CD4-positive, alpha-beta T cell treated with Interleukin-17A for 1 hour (primary cell): ENCODE measurements around the gene TMEFF2.
A peak's percentile ranks its signal among the peaks of the same experiment; 100 is the strongest.

ENCODE experiments used
- DNase-seq: peaks from one replicate; pipeline ENCODE4 v3.0.0-alpha.2; 2020

TMEFF2 gene

DNA sequence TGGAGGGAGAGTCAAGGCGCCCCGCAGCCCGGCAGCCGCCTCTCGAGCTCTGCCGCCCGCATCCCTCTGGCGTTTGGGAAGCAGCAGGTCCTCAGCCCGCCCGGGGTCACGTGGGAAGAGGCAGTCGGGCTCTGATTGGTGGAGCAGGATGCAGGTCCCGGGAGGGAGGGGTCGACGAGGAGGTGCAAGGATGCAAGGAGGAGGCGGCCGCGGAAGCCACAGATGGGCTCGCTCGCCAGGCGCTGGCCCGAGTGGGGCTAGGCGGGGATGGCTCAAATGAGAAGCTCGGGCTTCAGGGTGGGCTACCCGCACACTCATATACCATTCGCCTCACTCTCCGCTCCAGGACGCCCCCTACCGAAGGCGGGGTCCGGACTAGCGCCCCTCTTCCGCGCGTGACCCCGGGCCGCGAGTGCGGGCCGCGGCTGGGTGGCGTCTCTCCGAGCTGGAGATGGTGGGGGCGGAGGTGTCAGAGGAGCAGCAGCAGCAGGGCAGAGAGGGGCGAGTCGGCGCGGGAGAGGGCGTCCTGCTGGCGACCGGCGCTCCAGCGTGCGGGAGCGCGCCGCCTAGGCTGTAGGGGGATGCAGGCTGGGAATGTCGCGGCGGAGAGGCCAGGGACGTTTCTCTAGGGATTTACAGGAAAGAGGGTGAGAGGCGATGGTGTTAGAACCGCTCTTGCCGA is at the start of gene TMEFF2:
TSS of gene TMEFF2 (minus strand) at position 68 of the 682 bp plus-strand sequence. CDS start 409 bp downstream, outside the sequence.
- DNase-seq: peak; percentile 31

- no peak for DNase-seq
Measured at GRCh38 chr2:192243488-192243887, 48.8 kb upstream of the TMEFF2 start.

GRCh38 chr2:192236136-192236535 is 41.4 kb upstream of the TMEFF2 start:
- no peak for DNase-seq

- DNase-seq: no peak
Measured at GRCh38 chr2:192230889-192231453, 36.2 kb upstream of the TMEFF2 start.

DNA sequence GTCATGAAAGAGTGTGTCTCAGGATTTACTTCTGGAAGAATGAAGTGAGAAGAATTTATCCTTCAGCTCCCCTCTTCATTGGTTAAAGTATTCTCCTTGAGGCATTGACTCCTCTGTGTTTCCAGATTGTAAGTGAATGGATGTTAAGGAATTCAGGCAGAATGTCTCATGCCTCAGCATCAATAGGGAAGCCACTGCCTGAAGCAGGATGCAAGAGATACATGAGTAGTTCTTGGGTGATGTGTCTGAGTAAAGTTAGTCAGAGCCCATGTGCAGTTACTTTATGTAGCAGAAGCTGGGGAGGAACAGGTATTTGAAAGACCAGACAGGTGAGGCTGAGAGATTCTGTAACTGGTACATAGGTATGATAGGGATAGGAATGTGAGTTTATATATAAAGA is 34.0 kb upstream of the TMEFF2 start:
- DNase-seq: no peak

DNA sequence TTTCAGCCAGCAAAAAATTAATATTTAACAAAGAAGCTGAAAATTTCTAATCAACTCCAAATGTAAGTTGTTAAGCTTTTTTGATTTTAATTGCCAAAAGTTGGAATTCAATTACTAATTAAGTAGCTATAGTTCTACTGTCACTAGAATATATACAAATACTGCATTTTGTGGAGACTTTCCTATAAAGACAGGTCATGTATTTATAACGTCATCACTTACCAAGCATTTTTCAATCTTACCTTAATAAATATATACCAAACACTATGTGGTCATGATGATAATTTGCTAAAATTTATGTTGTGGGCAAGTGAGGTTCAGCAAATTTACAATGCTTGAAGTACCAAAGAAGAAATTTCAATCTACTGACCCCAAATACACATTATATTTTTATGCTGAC is 24.2 kb upstream of the TMEFF2 start:
- no peak for DNase-seq

DNA sequence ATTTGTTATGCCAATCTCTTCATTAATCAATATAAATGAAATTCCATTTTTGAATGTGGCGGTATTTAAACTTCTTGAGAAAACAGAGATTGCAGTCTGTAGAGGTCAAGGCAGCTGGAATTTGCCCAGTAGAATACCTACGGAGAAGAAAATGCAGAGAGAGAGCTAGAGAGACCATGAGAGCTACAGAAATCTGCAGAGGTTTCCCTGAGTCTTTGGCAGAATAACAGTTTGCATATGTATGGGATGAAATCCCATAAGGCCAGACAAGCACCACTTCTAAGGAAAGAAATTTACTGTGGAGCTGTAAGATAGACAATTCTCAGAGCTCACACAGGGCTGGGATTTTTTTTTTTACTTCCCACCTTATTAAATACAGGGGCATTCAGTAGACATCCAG is 23.6 kb upstream of the TMEFF2 start:
- DNase-seq: no peak

DNA sequence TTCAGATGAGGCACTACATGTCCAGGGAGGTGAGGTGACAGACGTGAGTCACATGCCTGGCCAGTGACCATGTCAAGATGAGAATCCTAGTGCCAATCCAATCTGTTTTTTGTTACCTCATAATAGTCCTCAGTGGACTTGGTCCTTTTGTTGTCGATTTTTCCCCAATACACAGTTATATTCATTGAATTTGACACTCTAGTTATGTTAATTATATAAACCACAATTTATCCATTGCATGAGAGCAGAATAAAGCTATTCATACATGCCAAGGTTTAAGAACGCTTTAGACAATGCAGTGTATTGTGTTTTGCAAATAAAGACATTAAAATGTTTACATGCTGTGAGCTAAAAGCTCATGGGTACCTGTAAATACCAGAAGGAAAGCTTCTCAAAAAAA is 21.6 kb upstream of the TMEFF2 start:
- no peak for DNase-seq

DNA sequence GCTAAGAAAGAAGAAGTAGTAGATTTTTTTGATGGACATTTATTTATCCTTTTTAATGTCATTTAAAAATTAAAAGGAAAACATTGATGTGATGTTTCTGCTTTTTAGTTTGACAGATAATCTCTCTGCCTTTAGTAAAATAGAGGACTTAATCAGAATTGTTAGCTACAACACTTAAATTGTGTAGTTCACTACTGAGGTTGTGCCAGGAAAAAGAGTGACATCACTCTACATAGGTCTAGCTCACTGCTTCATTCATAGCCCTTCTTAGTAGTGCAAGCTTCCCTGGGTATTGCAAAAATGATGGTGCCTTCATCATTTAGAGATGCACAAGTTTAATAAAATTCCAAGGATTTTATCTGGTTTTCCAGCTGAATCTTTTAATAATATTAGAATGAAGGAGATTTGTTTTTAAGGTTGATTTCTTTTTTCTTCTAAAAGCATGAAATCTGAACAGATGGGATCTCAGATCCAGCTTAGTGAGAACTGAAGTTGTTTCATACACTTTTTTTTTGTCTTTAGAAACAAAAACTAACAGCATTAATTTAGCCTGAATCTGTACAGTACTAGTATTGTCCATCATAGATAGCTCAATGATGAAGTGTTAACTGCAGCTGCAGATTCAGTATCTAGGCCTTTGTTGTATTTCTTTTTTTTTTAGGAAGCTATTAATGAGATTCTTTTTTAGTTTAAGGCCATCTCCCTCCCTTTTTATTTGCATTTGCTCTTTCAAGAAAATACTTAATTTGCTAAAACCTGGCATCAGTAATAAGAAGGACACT is 20.6 kb upstream of the TMEFF2 start:
- DNase-seq: no peak

DNA sequence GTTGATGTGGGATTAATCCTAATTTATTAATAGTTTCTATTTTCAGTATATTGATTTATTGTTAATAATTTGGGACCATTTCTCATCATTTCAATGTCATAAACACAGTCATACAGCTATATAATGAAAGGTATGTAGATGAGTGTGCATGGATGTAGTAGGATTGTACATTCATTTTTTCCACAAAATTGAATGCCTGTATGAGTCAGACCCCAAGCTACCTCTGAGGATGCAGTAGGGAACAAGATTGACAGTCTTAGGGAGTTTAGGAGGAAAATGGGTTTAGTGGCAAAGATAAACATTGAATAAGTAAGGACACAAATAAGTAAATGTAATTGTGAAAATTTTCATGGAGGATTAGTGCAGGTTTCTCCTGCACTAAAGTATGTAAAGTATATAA is 14.1 kb upstream of the TMEFF2 start:
- DNase-seq: no peak

DNA sequence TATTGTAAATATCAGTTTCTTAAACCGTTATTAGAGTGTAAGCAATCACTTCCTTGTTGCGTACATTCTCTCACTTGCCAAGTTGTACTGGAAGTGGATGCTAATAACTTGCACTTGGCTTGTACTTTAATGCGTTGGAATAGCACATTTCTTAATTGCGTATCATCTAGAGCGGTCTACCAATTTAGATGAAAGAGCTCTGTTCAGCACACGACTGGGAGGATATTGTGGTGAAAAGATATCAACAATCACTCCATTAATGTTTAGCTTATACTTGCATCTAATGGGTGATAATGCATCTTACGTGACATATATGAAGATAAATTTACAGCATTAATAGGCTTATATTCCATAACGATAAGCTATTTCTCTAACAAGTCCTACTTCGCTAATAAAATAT is 11.7 kb upstream of the TMEFF2 start:
- no peak for DNase-seq

DNA sequence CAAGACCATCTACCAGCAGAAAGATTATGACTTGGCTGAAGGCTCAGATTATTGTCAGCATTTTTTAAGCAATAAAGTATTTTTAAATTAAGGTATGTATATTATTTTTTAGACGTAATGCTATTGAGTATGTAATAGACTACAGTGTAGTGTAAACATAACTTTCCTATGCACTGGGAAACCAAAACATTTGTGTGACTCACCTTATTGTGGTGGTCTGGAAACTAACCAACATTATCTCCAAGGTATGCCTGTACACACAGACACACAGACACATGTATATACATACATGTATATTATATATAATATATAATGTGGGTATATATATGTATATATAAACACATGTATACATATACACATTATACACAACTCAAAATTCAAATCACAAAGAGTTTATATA is 9.1 kb upstream of the TMEFF2 start:
- DNase-seq: no peak

- no peak for DNase-seq
Measured at GRCh38 chr2:192202373-192202772, 7.6 kb upstream of the TMEFF2 start.

DNA sequence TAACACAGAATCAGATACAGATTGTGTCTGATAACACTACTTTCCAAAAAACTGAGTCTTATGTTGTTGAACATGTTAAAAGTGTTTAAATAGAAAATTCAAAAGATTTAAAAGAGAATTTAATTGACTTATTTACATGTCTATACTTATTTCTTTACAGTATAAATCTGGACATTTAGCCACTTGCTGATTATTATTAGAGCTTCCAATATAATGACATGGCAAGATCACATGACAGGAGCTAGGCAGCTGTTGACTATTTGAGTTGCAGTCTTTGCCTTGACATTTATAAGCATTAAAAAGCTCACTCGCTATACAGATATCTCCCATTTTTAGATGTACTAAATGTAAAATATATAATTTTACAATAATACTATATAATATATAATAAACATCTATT is 6.4 kb upstream of the TMEFF2 start:
- DNase-seq: no peak

DNA sequence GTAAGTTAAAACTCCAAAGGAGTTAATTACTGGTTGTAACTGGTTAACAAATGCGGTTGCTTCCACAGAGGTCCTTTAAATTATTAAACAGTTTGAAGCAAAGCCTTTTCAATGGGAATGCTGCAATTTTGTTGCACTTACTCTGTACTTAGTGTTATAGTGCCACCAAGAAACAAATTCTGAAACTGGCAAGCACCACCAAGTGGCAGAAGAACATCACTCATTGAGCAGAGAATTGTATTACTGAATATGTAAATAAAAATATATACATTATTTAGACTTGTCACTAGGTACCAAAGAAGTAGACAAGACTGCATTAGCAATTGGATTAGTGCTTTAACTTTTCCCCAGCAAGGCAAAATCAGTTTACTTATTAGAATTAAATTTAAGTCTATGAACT is 2.6 kb upstream of the TMEFF2 start:
- DNase-seq: no peak

- no peak for DNase-seq
Measured at GRCh38 chr2:192196421-192197194, 1.9 kb upstream of the TMEFF2 start.

GRCh38 chr2:192195548-192196418 is 1.1 kb upstream of the TMEFF2 start:
- DNase-seq: no peak

GRCh38 chr2:192194265-192194865 is 368 bp downstream of the TMEFF2 start:
- no peak for DNase-seq

- no peak for DNase-seq
Measured at GRCh38 chr2:192190474-192190873, 4.3 kb downstream of the TMEFF2 start.

DNA sequence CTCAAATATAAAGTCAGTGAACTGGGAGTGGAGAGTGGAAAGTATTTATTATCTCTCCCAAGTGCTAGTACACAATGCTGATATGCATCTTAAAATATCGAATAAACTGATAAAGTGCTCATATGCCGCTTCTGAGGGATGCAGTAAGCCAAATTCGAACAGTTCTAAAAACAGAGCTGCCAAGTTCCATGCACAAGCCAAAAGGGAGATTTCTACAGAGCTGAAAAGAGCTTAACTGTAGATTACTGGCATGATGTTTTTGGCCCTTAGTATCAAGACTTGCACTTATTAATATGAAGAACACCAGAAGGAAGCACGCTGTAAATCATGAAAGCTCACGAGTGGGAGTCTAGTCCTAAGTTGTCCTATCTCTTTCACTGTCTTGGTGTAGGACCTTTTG is 7.9 kb downstream of the TMEFF2 start:
- no peak for DNase-seq

DNA sequence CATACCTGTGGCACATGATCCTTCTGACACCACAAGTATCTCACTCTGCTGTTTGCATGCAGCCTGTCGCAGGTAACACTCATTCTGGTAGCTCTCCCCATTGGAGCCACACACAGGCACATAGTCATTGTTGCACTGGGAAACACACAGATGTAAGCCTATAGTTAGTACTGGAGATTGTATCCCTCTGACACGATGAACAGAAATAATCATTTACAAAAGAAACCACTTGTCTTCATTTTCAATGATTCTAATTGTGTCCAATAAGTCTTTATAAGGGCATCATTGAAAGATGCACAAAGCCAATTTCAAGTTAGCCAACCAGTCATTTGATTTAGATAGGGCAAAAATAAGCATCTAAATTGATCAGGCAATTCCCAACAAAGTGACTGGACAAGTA is 10.4 kb downstream of the TMEFF2 start:
- no peak for DNase-seq

- DNase-seq: no peak
Measured at GRCh38 chr2:192183296-192183695, 11.4 kb downstream of the TMEFF2 start.
